Left ventricle myocardium superior (tissue), 1 donor: Measurements from ENCODE around the gene DGKI. TPM values are rescaled to one million over a fixed set of nuclear protein-coding genes. Genes with fewer than 3 reads are reported as not detected.

Experiments
- ATAC-seq: fragments of 200-7000 bp; cut with Tn5 transposase; one replicate; pipeline ENCODE4 v1.9.1; 2020; ENCODE audit warnings: mild to moderate bottlenecking, moderate library complexity
- DNase-seq: peaks from one replicate; pipeline ENCODE4 v3.0.0-alpha.2; 2020
- intact Hi-C: fragments of 100-400 bp; cut with micrococcal nuclease; formaldehyde crosslinking; loops from one replicate; pipeline ENCODE4 v1.11.0; 2022
- total RNA-seq: library from RNA; stranded (reverse); fragmentation: NEBNext Ultra II Directional; extraction: Animal tissue kit (Norgen Biotek cat#: 25700); gene quantifications from one replicate; pipeline ENCODE4 v1.2.1, GENCODE V29; 2021
- donor health status: DM: no; HTN: yes; CAD: no; lungs with severe emphysema.

Gene DGKI
- total RNA-seq, 1 donor from 2014 or later: 0.47 TPM

DNA sequence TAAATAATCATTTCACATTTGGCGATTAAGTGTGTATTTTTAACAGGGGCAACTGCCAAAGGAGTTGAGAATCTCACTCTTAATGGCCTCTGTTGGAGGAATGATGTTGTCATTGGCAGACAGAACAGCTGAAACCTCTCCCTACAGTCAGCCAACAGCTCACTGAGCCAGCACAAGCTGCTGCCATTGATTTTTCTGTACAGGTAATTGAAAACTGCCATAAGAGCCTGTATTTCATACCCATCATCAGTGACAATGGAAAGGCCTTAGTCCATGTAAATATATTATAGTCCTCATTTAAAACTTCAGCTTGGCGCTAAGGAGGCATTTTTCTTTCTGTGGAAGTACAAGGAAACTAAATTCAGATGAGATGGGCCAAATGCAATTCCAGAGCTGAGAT lies 475.2 kb downstream of the DGKI start:
- no peak for DNase-seq
- intact Hi-C loops: no loop called here
- no peak for ATAC-seq

- DNase-seq: no peak
- intact Hi-C loops: no loop called here
- no peak for ATAC-seq
Measured at GRCh38 chr7:137366995-137367394, 479.8 kb downstream of the DGKI start.

GRCh38 chr7:137363683-137364082 lies 483.1 kb downstream of the DGKI start:
- DNase-seq (no peak), ATAC-seq (no peak)
- intact Hi-C loops: no loop called here

DNA sequence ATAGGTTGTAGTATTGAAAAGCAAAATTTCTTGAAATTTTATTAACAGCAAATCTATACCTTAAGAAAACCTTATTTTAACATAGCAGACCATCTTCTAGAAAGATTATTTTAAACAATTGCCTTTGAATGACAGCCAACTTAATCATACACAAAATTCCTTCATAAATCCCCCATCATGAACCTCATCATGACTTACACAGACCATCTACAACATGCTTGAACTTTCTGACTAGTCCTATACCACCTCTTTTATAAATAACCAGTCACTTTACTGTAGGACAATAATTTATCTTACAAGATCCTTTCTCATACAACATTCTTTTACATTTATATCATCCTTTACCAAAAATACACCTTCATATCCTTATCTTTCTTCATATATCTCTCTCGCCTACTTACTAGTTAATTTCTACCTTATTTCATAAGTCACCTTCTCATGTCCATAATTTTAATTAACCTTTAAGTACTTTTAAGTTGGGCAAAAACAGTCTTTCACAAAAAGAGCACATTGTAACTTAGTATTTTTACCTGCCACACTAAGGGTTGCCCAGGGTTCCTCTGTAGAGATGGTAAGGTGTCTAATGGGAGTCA lies 486.6 kb downstream of the DGKI start:
- intact Hi-C loops: no loop called here
- no peak for DNase-seq
- no peak for ATAC-seq

GRCh38 chr7:137354961-137355360 lies 491.8 kb downstream of the DGKI start:
- DNase-seq: no peak
- intact Hi-C loops: no loop called here
- ATAC-seq: no peak

GRCh38 chr7:137354396-137354795 lies 492.4 kb downstream of the DGKI start:
- peak; percentile 52 for DNase-seq
- intact Hi-C loops: no loop called here

DNA sequence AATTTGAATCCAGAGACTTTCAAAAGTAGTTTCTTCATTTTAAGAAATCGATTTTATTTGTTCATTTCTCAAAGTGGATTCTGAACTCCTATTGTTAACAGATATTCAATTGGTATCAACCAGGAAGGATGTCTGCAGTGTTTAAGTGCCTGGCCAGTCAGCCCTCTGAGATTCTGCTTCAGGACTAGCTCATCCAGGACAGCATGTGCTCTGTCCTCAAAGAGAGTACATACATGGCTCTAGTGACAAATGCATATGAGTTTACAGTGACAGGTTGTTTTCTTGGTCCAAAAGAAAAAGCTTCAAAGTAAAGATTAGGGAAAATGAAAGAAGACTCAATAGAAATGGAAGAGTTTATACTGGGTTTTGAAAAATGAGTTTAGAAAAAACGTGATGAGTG lies 494.8 kb downstream of the DGKI start:
- DNase-seq (no peak), ATAC-seq (no peak)
- intact Hi-C loops: no loop called here

More at GRCh38 chr7:137354396-137354795, 492.4 kb downstream of the DGKI start:
- no peak for ATAC-seq

DNA sequence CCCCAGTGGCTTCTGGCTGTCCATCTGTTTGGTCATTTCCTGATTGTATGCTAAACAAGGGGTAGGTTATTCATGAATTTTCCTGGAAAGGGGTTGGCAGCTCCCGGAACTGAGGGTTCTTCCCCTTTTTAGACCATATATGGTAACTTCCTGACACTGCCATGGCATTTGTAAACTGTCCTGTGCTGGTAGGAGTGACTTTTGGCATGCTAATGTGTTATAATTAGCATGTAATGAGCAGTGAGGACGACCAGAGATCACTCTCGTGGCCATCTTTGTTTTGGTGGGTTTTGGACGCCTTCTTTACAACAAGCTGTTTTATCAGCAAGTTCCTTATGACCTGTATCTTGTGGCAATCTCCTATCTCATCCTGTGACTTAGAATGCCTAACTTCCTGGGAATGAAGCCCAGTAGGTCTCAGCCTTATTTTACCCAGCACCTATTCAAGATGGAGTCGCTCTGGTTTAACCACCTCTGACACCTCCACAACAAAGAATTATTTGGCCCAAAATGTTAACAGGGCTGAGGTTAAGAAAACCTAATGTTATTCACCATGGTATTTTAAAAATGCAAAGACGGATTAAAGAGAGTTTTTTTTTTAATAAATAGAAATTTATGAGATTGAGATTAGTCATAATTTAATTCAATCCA lies 500.9 kb downstream of the DGKI start:
- no peak for ATAC-seq
- DNase-seq: no peak
- intact Hi-C loops: no loop called here

- DNase-seq: peak; percentile 52
- intact Hi-C loops: no loop called here
- ATAC-seq: peak; percentile 92
Measured at GRCh38 chr7:137343281-137343841, 503.4 kb downstream of the DGKI start, which contains the start of gene PTN. Gene PTN (minus strand): TSS chr7:137343733. CDS start chr7:137254973, 88,760 bp downstream.

DNA sequence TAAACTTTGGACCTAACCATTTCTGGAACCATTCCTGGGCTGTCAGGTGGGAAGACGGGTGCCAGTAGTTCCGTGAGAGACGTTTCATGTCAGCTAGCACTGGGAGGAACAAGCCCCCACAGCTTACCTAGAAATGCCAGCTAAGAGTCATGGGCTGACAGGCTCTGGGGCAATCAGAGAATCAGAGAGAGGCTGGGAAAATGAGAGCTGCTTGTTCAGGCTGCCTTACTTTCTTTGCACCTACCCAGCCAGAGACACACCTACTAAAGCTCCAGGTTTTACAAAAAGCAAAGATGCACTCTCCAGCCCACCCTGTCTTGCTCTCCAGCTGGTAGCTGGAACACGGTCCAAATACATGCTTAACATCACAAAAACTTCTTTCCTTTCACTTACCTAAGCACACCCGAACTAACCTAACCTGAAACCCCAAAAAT lies 503.9 kb downstream of the DGKI start:
- intact Hi-C loops: no loop called here
- ATAC-seq (peak; percentile 38), DNase-seq (no peak)

DNA sequence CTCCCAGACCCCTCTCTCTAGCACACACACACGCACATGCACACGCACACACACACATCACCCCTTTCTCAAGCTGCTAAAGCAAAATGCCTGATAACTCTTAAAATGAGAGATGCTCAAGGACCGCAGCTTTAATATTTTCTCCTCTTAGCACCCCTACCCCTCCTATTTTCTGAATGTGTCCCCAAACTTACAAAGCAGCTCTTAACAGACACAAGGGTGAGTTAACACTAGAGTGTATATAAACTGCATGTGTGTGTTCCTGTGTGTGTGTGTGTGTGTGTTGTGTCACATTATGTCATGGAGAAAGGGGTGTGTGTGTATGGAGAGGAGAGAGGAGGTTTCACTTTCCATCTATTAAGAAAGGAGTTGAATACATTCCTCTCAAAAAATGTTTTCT lies 504.5 kb downstream of the DGKI start:
- intact Hi-C loops: no loop called here
- ATAC-seq: peak; percentile 65
- no peak for DNase-seq

DNA sequence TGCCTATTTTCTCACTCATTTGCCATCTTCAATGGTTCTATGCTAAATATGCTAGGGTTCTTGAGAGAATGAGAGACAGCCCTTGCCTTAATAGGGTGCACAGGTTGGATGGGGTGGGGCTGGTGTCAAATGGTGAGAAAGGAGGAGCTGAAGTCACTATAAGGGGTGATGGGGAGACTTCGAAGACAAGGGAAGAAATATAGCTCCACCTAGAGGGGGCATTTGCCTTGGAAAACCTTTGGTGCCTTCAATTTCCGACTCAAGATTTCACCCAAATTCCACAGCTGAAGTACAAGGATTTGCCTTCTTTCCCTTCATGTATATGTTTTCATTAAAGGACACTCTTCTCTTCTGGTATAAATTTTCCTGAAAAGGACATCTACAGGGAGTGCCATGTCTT lies 508.9 kb downstream of the DGKI start:
- no peak for DNase-seq
- intact Hi-C loops: no loop called here
- no peak for ATAC-seq

DNA sequence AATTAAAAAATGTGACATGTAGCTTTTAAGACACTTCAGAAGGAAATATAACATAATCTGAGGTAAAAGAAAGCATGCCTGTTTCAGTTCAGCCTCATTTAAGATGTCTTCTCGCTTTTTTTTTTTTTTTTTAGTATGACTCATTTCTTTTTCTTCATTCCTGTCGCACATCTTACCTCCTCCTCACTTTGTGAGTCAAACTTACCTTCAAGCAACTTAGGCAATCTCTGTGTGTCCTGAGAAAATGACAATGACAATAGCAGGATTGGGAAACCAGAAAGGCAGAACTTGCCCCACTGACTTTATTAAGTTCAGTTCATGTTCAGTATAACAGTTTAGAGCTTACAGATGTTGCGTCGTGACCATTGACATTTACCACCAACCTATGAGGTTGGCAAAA lies 511.0 kb downstream of the DGKI start:
- ATAC-seq: no peak
- intact Hi-C loops: no loop called here
- no peak for DNase-seq

- DNase-seq: no peak
- ATAC-seq: no peak
- intact Hi-C loops: no loop called here
Measured at GRCh38 chr7:137331378-137331777, 515.4 kb downstream of the DGKI start.

Other genes starting within 250 kb of the DGKI start
- gene CREB3L2, start 155.1 kb upstream of the DGKI start, total RNA-seq: 22.3 TPM
- gene AKR1D1, start 229.5 kb upstream of the DGKI start, total RNA-seq: not detected